Right lobe of liver (tissue), 6 donors: ENCODE results near the gene TSEN34. TPM values are rescaled to one million over a fixed set of nuclear protein-coding genes. Genes with fewer than 3 reads are reported as not detected.

Experiments used
- ATAC-seq, 4 donors: fragments of 200-7000 bp; cut with Tn5 transposase; one replicate each; pipeline ENCODE4 v1.9.1; 2020; ENCODE audit warnings: mild to moderate bottlenecking in 4 of 4, moderate library complexity in 4 of 4
- DNase-seq, 3 donors: peaks; one replicate each; pipeline ENCODE4 v3.0.0-alpha.2; 2020
- H3K27ac ChIP-seq, 3 donors: fragments of 200-600 bp; one replicate each; pipeline ENCODE4 v1.8.0; 2022
- H3K27me3 ChIP-seq, 2 donors: fragments of 200-600 bp; one replicate each; pipeline ENCODE4 v1.8.0; 2022
- H3K36me3 ChIP-seq, 4 donors: fragments of 200-600 bp; sonication (generic) in 1 of 4; one replicate each; pipeline versions ENCODE4 v1.5.1 to v1.8.0; 2017 to 2022; ENCODE audit warnings: control low read depth in 1 of 4
- H3K4me1 ChIP-seq, 4 donors: fragments of 200-600 bp; sonication (generic) in 1 of 4; one replicate each; pipeline versions ENCODE4 v1.5.1 to v1.8.0; 2017 to 2022; ENCODE audit warnings: control low read depth in 1 of 4
- H3K4me3 ChIP-seq, 3 donors: fragments of 200-600 bp; one replicate each; pipeline ENCODE4 v1.8.0; 2022
- H3K9me3 ChIP-seq, 4 donors: fragments of 200-600 bp; sonication (generic) in 1 of 4; one replicate each; pipeline versions ENCODE4 v1.5.1 to v1.8.0; 2017 to 2022; ENCODE audit warnings: control low read depth in 1 of 4
- CTCF ChIP-seq, 4 donors: fragments of 200-600 bp in 3 of 4; fragments of 450-650 bp in 1 of 4; IDR thresholded peaks; one replicate each; pipeline versions ENCODE4 v1.5.1 to v1.8.0; 2016 to 2022; ENCODE audit warnings: antibody characterized with exemption in 4 of 4, mild to moderate bottlenecking in 2 of 4
- POLR2A ChIP-seq: fragments of 450-650 bp; IDR thresholded peaks from one replicate; pipeline ENCODE4 v1.6.1; 2017; ENCODE audit warnings: antibody characterized with exemption, mild to moderate bottlenecking
- WGBS: methylation state at CpG from one replicate; pipeline ENCODE4 v1.1.6; 2018; ENCODE audit warnings: low coverage, low lambda C conversion rate; ENCODE audit not compliant: insufficient coverage; ENCODE audit errors: missing lambda C conversion rate; 5-methylcytosine and 5-hydroxymethylcytosine counted together
- intact Hi-C, 2 donors: fragments of 100-400 bp; cut with DNase I; formaldehyde crosslinking; loops; one replicate each; pipeline versions ENCODE4 v1.11.2 to v1.14.1; 2022
- total RNA-seq, 6 experiments: library from RNA; depleted of rRNA in 2 of 6; stranded (reverse); fragments of >200 nt in 2 of 6; fragmentation: NEBNext Ultra II Directional in 3 of 6; extraction: Animal tissue kit (Norgen Biotek cat#: 25700) in 3 of 6; gene quantifications; one replicate each; pipeline versions ENCODE4 v1.1.0 to v1.2.4, GENCODE V29; 2016 to 2023
- donor health status: DM: no; HTN: yes; CAD: no.
- donor health status: DM: no; HTN: no; CAD: no.
- donor health status: DM: no; HTN: no; CAD: no.
- donor health status: DM: no; HTN: yes; CAD: no.
- donor health status: DM: no; HTN: yes; CAD: no.

Gene TSEN34
- total RNA-seq, 6 experiments from 2014 or later = 11.8 to 31.9 (median 17.9) TPM

- ATAC-seq (no peak), DNase-seq (no peak)
- WGBS = 78% methylated on average over 3 of the region's 11 CpGs
- Histone ChIP-seq H3K9me3 (no peaks in the 10 kb centered on the region), H3K27me3 (no peaks in the 10 kb centered on the region), H3K36me3 (no peaks in the 10 kb centered on the region), H3K27ac (no peak overlapping the region), H3K4me3 (no peak overlapping the region), H3K4me1 (peaks cover 0 to 5% (median 2%) of the 10 kb centered on the region in 4 donors)
- TF ChIP-seq POLR2A = no peak
- no peak for TF ChIP-seq CTCF (IDR thresholded peaks at IDR 0.05)
- intact Hi-C loops = no loop called here
These were observed 4.2 kb upstream of the TSEN34 start for GRCh38 chr19:54186934-54187381.

GRCh38 chr19:54188215-54188871 is 2.8 kb upstream of the TSEN34 start:
- ATAC-seq (no peak), DNase-seq (no peak)
- H3K9me3 ChIP-seq = no peaks in the 10 kb centered on the region
- H3K4me3 ChIP-seq = peak overlapping the region in 2 of 3 donors; percentile 68 to 89
- no peaks in the 10 kb centered on the region for H3K27me3 ChIP-seq
- 51% methylated on average over 7 of the region's 12 CpGs for WGBS
- H3K4me1 ChIP-seq = peaks cover 0 to 10% (median 3%) of the 10 kb centered on the region in 4 donors
- peak overlapping the region; percentile 11 to 97 (median 96) for H3K27ac ChIP-seq
- TF ChIP-seq POLR2A (no peak), CTCF (IDR thresholded peaks at IDR 0.05) (no peak)
- peaks cover 0 to 10% (median 5%) of the 10 kb centered on the region in 4 donors for H3K36me3 ChIP-seq
- intact Hi-C loops = no loop called here

GRCh38 chr19:54189145-54189734 is 1.9 kb upstream of the TSEN34 start, which contains the start of gene MBOAT7:
TSS of gene MBOAT7 (minus strand) at chr19:54189580. CDS start at chr19:54188508, 1,072 bp downstream.
- DNase-seq = no peak

More at GRCh38 chr19:54189145-54189734, 1.9 kb upstream of the TSEN34 start, which contains the start of gene MBOAT7:
- Histone ChIP-seq H3K36me3 (peaks cover 0 to 19% (median 10%) of the 10 kb centered on the region in 4 donors), H3K4me3 (peak within 1 kb of the TSS; percentile 89 to 91 (median 90)), H3K27ac (peak within 1 kb of the TSS; percentile 96 to 97 (median 96)), H3K27me3 (no peaks in the 10 kb centered on the region), H3K4me1 (peaks cover 0 to 10% (median 3%) of the 10 kb centered on the region in 4 donors), H3K9me3 (no peaks in the 10 kb centered on the region)
- TF ChIP-seq POLR2A (peak; percentile 72), CTCF (IDR thresholded peaks at IDR 0.05) (peak; percentile 15 to 50 (median 32))
- peak; percentile 0 to 61 (median 24) for ATAC-seq
- 0% methylated on average over 34 of the region's 64 CpGs for WGBS
- intact Hi-C loops = no loop called here
